ENCODE results near the gene CYB5RL. TPM values are rescaled to one million over a fixed set of nuclear protein-coding genes. Genes with fewer than 3 reads are reported as not detected.

Gene CYB5RL
- polyA plus RNA-seq, 1 donor (not counting 4 experiments of a cell fraction or from before 2014, with no cell fraction given): 1.3 TPM

GRCh38 chr1:54223441-54224202 lies 23.8 kb upstream of the CYB5RL start:
- Histone ChIP-seq H3K4me2 (ENCODE audit: control insufficient read depth, extremely low read depth, insufficient read depth, low read depth, low read length) (no peak overlapping the region), H3K4me3 (ENCODE audit: control insufficient read depth in 2 of 3, extremely low read depth in 1 of 3, insufficient read depth in 2 of 3, low read depth in 1 of 3, low read length in 3 of 3) (no peak overlapping the region), H3K27ac (ENCODE audit: control insufficient read depth, insufficient read depth, low read length) (no peak overlapping the region), H3K36me3 (ENCODE audit: control insufficient read depth in 2 of 2, extremely low read depth in 1 of 2, insufficient read depth in 2 of 2, low read length in 2 of 2) (peaks cover 7 to 8% of the 10 kb centered on the region in 2 experiments), H3K79me2 (ENCODE audit: control insufficient read depth, insufficient read depth, low read length) (no peaks in the 10 kb centered on the region), H2AFZ (ENCODE audit: control insufficient read depth, low read length) (no peak overlapping the region), H4K20me1 (ENCODE audit: control insufficient read depth, extremely low read depth, insufficient read depth, low read length) (no peaks in the 10 kb centered on the region), H3K9ac (ENCODE audit: control insufficient read depth, extremely low read depth, insufficient read depth, low read length) (no peak overlapping the region), H3K27me3 (ENCODE audit: control insufficient read depth, extremely low read depth, insufficient read depth, low read length) (no peaks in the 10 kb centered on the region), H3K9me3 (ENCODE audit: control insufficient read depth, low read depth, low read length) (no peaks in the 10 kb centered on the region), H3K9me1 (ENCODE audit: control insufficient read depth, extremely low read depth, insufficient read depth, low read length) (no peaks in the 10 kb centered on the region), H3K4me1 (ENCODE audit: control insufficient read depth, extremely low read depth, insufficient read depth, low read length) (no peaks in the 10 kb centered on the region)
- FAIRE-seq (no peak), DNase-seq (ENCODE audit: low read depth, low spot score) (no peak)
- TF ChIP-seq EZH2 (IDR thresholded peaks at IDR 0.05; ENCODE audit: low read length) (no peak), CTCF (optimal IDR thresholded peaks at IDR 0.05 in 1 of 3, IDR thresholded peaks at IDR 0.05 in 1 of 3, conservative IDR thresholded peaks at IDR 0.05 in 1 of 3; ENCODE audit: extremely low read depth in 1 of 3, insufficient read depth in 2 of 3, low read length in 3 of 3) (no peak)
- dilution Hi-C loops (cut with MboI; ENCODE audit: extremely low pct_ligation_motif_present, low sequenced_read_pairs): no loop called here

GRCh38 chr1:54222711-54223110 lies 22.9 kb upstream of the CYB5RL start:
- no peaks in the 10 kb centered on the region for H3K9me3 ChIP-seq (ENCODE audit: control insufficient read depth, low read depth, low read length)
- no peak overlapping the region for H3K4me2 ChIP-seq (ENCODE audit: control insufficient read depth, extremely low read depth, insufficient read depth, low read depth, low read length)
- dilution Hi-C loops (cut with MboI; ENCODE audit: extremely low pct_ligation_motif_present, low sequenced_read_pairs): no loop called here
- H3K9me1 ChIP-seq (ENCODE audit: control insufficient read depth, extremely low read depth, insufficient read depth, low read length): no peaks in the 10 kb centered on the region
- no peaks in the 10 kb centered on the region for H3K27me3 ChIP-seq (ENCODE audit: control insufficient read depth, extremely low read depth, insufficient read depth, low read length)
- TF ChIP-seq CTCF (optimal IDR thresholded peaks at IDR 0.05 in 1 of 3, IDR thresholded peaks at IDR 0.05 in 1 of 3, conservative IDR thresholded peaks at IDR 0.05 in 1 of 3; ENCODE audit: extremely low read depth in 1 of 3, insufficient read depth in 2 of 3, low read length in 3 of 3) (no peak), EZH2 (IDR thresholded peaks at IDR 0.05; ENCODE audit: low read length) (no peak)
- H3K79me2 ChIP-seq (ENCODE audit: control insufficient read depth, insufficient read depth, low read length): no peaks in the 10 kb centered on the region
- no peaks in the 10 kb centered on the region for H4K20me1 ChIP-seq (ENCODE audit: control insufficient read depth, extremely low read depth, insufficient read depth, low read length)
- no peaks in the 10 kb centered on the region for H3K4me1 ChIP-seq (ENCODE audit: control insufficient read depth, extremely low read depth, insufficient read depth, low read length)
- peaks cover 8 to 16% of the 10 kb centered on the region in 2 experiments for H3K36me3 ChIP-seq (ENCODE audit: control insufficient read depth in 2 of 2, extremely low read depth in 1 of 2, insufficient read depth in 2 of 2, low read length in 2 of 2)
- H2AFZ ChIP-seq (ENCODE audit: control insufficient read depth, low read length): no peak overlapping the region
- H3K4me3 ChIP-seq (ENCODE audit: control insufficient read depth in 2 of 3, extremely low read depth in 1 of 3, insufficient read depth in 2 of 3, low read depth in 1 of 3, low read length in 3 of 3): no peak overlapping the region
- no peak overlapping the region for H3K9ac ChIP-seq (ENCODE audit: control insufficient read depth, extremely low read depth, insufficient read depth, low read length)
- no peak overlapping the region for H3K27ac ChIP-seq (ENCODE audit: control insufficient read depth, insufficient read depth, low read length)
- no peak for DNase-seq (ENCODE audit: low read depth, low spot score)
- no peak for FAIRE-seq
